Endothelial cell of umbilical vein (primary cell): Measurements from ENCODE around the gene EGLN1. TPM values are rescaled to one million over a fixed set of nuclear protein-coding genes. Genes with fewer than 3 reads are reported as not detected.

Experiments used
- BruUV-seq: library from RNA; stranded (reverse); fragments of 400-500 nt; replicated peaks from 2 replicates; lab custom pipeline; 2021; lab: Mats Ljungman, UMichigan
- CTCF ChIA-PET: fragments of 300-600, 350-600 bp; sonication (Branson Sonifier 250); formaldehyde crosslinking; loops from one replicate; lab custom pipeline; 2021; ENCODE audit warnings: antibody characterized with exemption, inconsistent platforms; lab: Charles Lee
- POLR2A ChIA-PET: fragments of 300-600, 350-600 bp; sonication (Branson Sonifier 250); formaldehyde crosslinking; loops from one replicate; lab custom pipeline; 2021; ENCODE audit warnings: antibody characterized with exemption, inconsistent platforms; lab: Charles Lee
- DNase-seq: peaks from one replicate; pipeline ENCODE4 v3.0.0-alpha.2; 2011; ENCODE audit warnings: low read depth, low spot score
- FAIRE-seq: peaks from 2 replicates; lab custom pipeline; 2011; peaks lifted over from hg19 to GRCh38; lab: Jason Lieb, UNC
- H2AFZ ChIP-seq: 2 replicates; pipeline ENCODE4 v1.6.0; 2012; ENCODE audit warnings: low read depth, low read length, control low read depth, inconsistent platforms
- H3K27ac ChIP-seq: 2 replicates; pipeline ENCODE4 v1.5.1; 2011; ENCODE audit warnings: low read depth, mild to moderate bottlenecking, control low read depth, low read length, moderate library complexity; ENCODE audit not compliant: insufficient read depth
- H3K27me3 ChIP-seq, 2 experiments: 2 replicates each; pipeline versions ENCODE4 v1.6.0 to v1.6.1; 2011; ENCODE audit warnings: low read length in 2 of 2, mixed read lengths in 1 of 2; ENCODE audit not compliant: control insufficient read depth in 2 of 2, insufficient read depth in 2 of 2
- H3K36me3 ChIP-seq, 2 experiments: 2 replicates in 1 of 2; 3 replicates in 1 of 2; pipeline ENCODE4 v1.5.1; 2011; ENCODE audit warnings: low read length in 2 of 2, mild to moderate bottlenecking in 1 of 2, moderate library complexity in 1 of 2; ENCODE audit not compliant: control insufficient read depth in 2 of 2, insufficient read depth in 2 of 2; ENCODE audit errors: extremely low read depth in 1 of 2
- H3K4me1 ChIP-seq: 3 replicates; pipeline ENCODE4 v1.5.1; 2011; ENCODE audit warnings: mild to moderate bottlenecking, low read length; ENCODE audit not compliant: control insufficient read depth, insufficient read depth; ENCODE audit errors: extremely low read depth
- H3K4me2 ChIP-seq: 2 replicates; pipeline ENCODE4 v1.6.1; 2011; ENCODE audit warnings: low read length, control low read depth, mixed read lengths; ENCODE audit not compliant: insufficient read depth
- H3K4me3 ChIP-seq, 3 experiments: fragments of 200-600 bp in 1 of 3; sonication (generic), shearing (Covaris generic) in 1 of 3; replicated peaks in 1 of 3; 2 replicates each; pipeline ENCODE4 v1.5.1; 2011 to 2016; ENCODE audit warnings: control low read depth in 3 of 3, low read length in 3 of 3, mild to moderate bottlenecking in 2 of 3, inconsistent platforms in 1 of 3, low read depth in 1 of 3, moderate library complexity in 1 of 3; ENCODE audit not compliant: insufficient read depth in 1 of 3
- H3K79me2 ChIP-seq: 2 replicates; pipeline ENCODE4 v1.6.0; 2012; ENCODE audit warnings: low read length, inconsistent platforms; ENCODE audit not compliant: control insufficient read depth, insufficient read depth
- H3K9ac ChIP-seq: replicated peaks from 2 replicates; pipeline ENCODE3; 2011; ENCODE audit warnings: low read length, control low read depth; ENCODE audit not compliant: insufficient read depth; ENCODE audit errors: extremely low read depth
- H3K9me1 ChIP-seq: replicated peaks from 3 replicates; pipeline ENCODE4 v1.6.0; 2011; ENCODE audit warnings: mild to moderate bottlenecking, low read length; ENCODE audit not compliant: control insufficient read depth, insufficient read depth; ENCODE audit errors: extremely low read depth
- H3K9me3 ChIP-seq: replicated peaks from 2 replicates; pipeline ENCODE4 v1.5.1; 2012; ENCODE audit warnings: low read length, inconsistent platforms; ENCODE audit not compliant: control insufficient read depth, insufficient read depth
- H4K20me1 ChIP-seq: replicated peaks from 2 replicates; pipeline ENCODE3; 2011; ENCODE audit warnings: mild to moderate bottlenecking, low read length; ENCODE audit not compliant: control insufficient read depth, insufficient read depth; ENCODE audit errors: extremely low read depth
- CTCF ChIP-seq, 2 donors: IDR thresholded peaks; 1 replicate in 1 of 2; 2 replicates in 1 of 2; pipeline ENCODE4 v1.5.1; 2011; ENCODE audit warnings: low read length in 2 of 2, mild to moderate bottlenecking in 2 of 2, moderate library complexity in 2 of 2, control low read depth in 1 of 2, inconsistent platforms in 1 of 2, low read depth in 1 of 2; ENCODE audit not compliant: insufficient read depth in 1 of 2; ENCODE audit errors: extremely low read depth in 1 of 2
- EZH2 ChIP-seq: IDR thresholded peaks from 2 replicates; pipeline ENCODE4 v1.6.1; 2012; ENCODE audit warnings: borderline replicate concordance, low read depth, mild to moderate bottlenecking, moderate library complexity, low read length, inconsistent platforms; ENCODE audit not compliant: severe bottlenecking
- FOS ChIP-seq: IDR thresholded peaks from 2 replicates; pipeline ENCODE4 v1.6.1; 2011; ENCODE audit warnings: mild to moderate bottlenecking, low read length, moderate library complexity, borderline replicate concordance; ENCODE audit not compliant: insufficient read depth
- GATA2 ChIP-seq: IDR thresholded peaks from 2 replicates; pipeline ENCODE4 v1.7.0; 2011; ENCODE audit warnings: low read depth, mild to moderate bottlenecking, moderate library complexity, mixed read lengths, low read length; ENCODE audit not compliant: insufficient read length, insufficient read depth
- JUN ChIP-seq: IDR thresholded peaks from 2 replicates; pipeline ENCODE4 v1.6.1; 2011; ENCODE audit warnings: borderline replicate concordance, low read depth; ENCODE audit not compliant: insufficient read length, insufficient read depth
- MAX ChIP-seq: IDR thresholded peaks from 2 replicates; pipeline ENCODE4 v1.6.1; 2011; ENCODE audit not compliant: insufficient read depth, insufficient read length
- MYC ChIP-seq: IDR thresholded peaks from one replicate; pipeline ENCODE4 v1.6.1; 2011; ENCODE audit warnings: mild to moderate bottlenecking, low read depth, low read length
- POLR2A ChIP-seq: IDR thresholded peaks from 2 replicates; pipeline ENCODE4 v1.6.1; 2012; ENCODE audit warnings: low read depth, mild to moderate bottlenecking, control low read depth, low read length
- POLR2AphosphoS5 ChIP-seq: IDR thresholded peaks from 2 replicates; pipeline ENCODE4 v1.6.1; 2012; ENCODE audit warnings: low read depth, mild to moderate bottlenecking, control low read depth, low read length, moderate library complexity; ENCODE audit not compliant: insufficient read depth
- dilution Hi-C: fragments of 300-500 bp; cut with MboI; formaldehyde crosslinking; loops from one replicate; pipeline ENCODE4 v1.15.0; 2019; ENCODE audit warnings: low sequenced_read_pairs; ENCODE audit not compliant: extremely low pct_ligation_motif_present
- intact Hi-C: fragments of 100-400 bp; cut with micrococcal nuclease; formaldehyde crosslinking; loops from one replicate; pipeline ENCODE4 v1.10.0; 2022
- polyA plus RNA-seq, 4 experiments: library from polyadenylated mRNA; depleted of rRNA in 3 of 4; stranded (reverse) in 3 of 4; unstranded in 1 of 4; fragments of >200 nt; gene quantifications; 2 replicates each; pipeline versions ENCODE4 v1.2.1 to v1.2.3, GENCODE V29; 2011 to 2012; ENCODE audit warnings: missing spikeins in 1 of 4
- total RNA-seq: library from RNA; stranded (reverse); gene quantifications from 2 replicates; pipeline ENCODE4 v1.2.3, GENCODE V29; 2021

EGLN1 gene
- total and polyA plus RNA-seq, 2 donors (not counting 3 experiments of a cell fraction or from before 2014, with no cell fraction given): 13.7 to 38.1 TPM

GRCh38 chr1:231418741-231419107 is 3.4 kb downstream of the EGLN1 start:
- H2AFZ ChIP-seq: no peak overlapping the region
- H3K79me2 ChIP-seq: peaks cover 78% of the 10 kb centered on the region
- H3K9me3 ChIP-seq: no peaks in the 10 kb centered on the region
- H3K27ac ChIP-seq: no peak overlapping the region
- peak overlapping the region; percentile 63 to 97 (median 91) for H3K4me3 ChIP-seq
- H3K9ac ChIP-seq: peak overlapping the region; percentile 72
- dilution Hi-C loops: no loop called here
- peaks cover 7% of the 10 kb centered on the region for H4K20me1 ChIP-seq
- ChIA-PET POLR2A (no interaction called here), CTCF (interaction anchor here (0.9 to 3.6 kb wide), 6 partner anchors 25 to 166 kb away, joined by 3 to 39 read pairs (median 5); no protein-coding TSS in a partner anchor)
- intact Hi-C loops: loop anchor here (1.0 kb wide), 1 partner anchor 10 kb away; no protein-coding TSS in a partner anchor
- peaks cover 36% of the 10 kb centered on the region for H3K4me1 ChIP-seq
- no peak for DNase-seq
- no peaks in the 10 kb centered on the region for H3K36me3 ChIP-seq
- no peak for TF ChIP-seq EZH2
- no peak for TF ChIP-seq JUN
- TF ChIP-seq POLR2AphosphoS5: no peak
- no peak for TF ChIP-seq FOS
- TF ChIP-seq MAX: no peak
- TF ChIP-seq GATA2: no peak
- TF ChIP-seq MYC: no peak
- no peak for TF ChIP-seq CTCF (IDR thresholded peaks at IDR 0.05; ENCODE audit: extremely low read depth in 1 of 2, insufficient read depth in 1 of 2, low read depth in 1 of 2, low read length in 2 of 2)
- TF ChIP-seq POLR2A: no peak
- FAIRE-seq: no peak
- no peaks in the 10 kb centered on the region for H3K9me1 ChIP-seq
- H3K27me3 ChIP-seq: no peaks in the 10 kb centered on the region
- peak overlapping the region; percentile 99 for H3K4me2 ChIP-seq
- no TSS peak for BruUV-seq
